OCI-LY1 (cell line): ENCODE data around the gene PRUNE2.

Source experiments
- CTCF ChIP-seq: fragments of 200-600 bp; sonication (generic), shearing (Covaris generic); IDR thresholded peaks from 2 replicates; pipeline ENCODE4 v1.5.1; 2017; ENCODE audit warnings: mild to moderate bottlenecking, antibody characterized with exemption, low read length, moderate library complexity, mixed read lengths
- EZH2 ChIP-seq: fragments of 200-600 bp; sonication (generic), shearing (Covaris generic); IDR thresholded peaks from 2 replicates; pipeline ENCODE4 v1.8.0; 2017; ENCODE audit warnings: borderline replicate concordance, mixed run types, mild to moderate bottlenecking, antibody characterized with exemption, low read length, moderate library complexity, mixed read lengths

GRCh38 chr9:76866689-76867088 lies 39.2 kb downstream of the PRUNE2 start:
- no peak for TF ChIP-seq CTCF
- no peak for TF ChIP-seq EZH2
